K562 (cell line): ENCODE measurements around the gene BCAS3. TPM values are rescaled to one million over a fixed set of nuclear protein-coding genes. Genes with fewer than 3 reads are reported as not detected.

Source experiments
- ATAC-seq: fragments of 200-7000 bp; cut with Tn5 transposase; 3 replicates; pipeline ENCODE4 v1.9.1; 2020; ENCODE audit warnings: moderate library complexity
- BruUV-seq: library from RNA; stranded (reverse); fragments of 400-500 nt; replicated peaks from 2 replicates; lab custom pipeline; 2021; lab: Mats Ljungman, UMichigan
- CTCF ChIA-PET: fragments of 300-600 bp; formaldehyde crosslinking; extraction: SDS; loops from one replicate; lab custom pipeline; 2021; ENCODE audit warnings: low intra/inter-chr PET ratio; lab: Yijun Ruan, JAX
- POLR2A ChIA-PET: fragments of 300-600, 350-650 bp; sonication (Branson Sonifier 250); formaldehyde crosslinking; extraction: SDS; loops from one replicate; lab custom pipeline; 2021; ENCODE audit warnings: antibody characterized with exemption, inconsistent platforms; lab: Yijun Ruan, JAX
- DNase-seq, 4 experiments: peaks; one replicate each; pipeline versions ENCODE4 v3.0.0 to v3.0.0-alpha.2; 2011 to 2018; ENCODE audit warnings: low spot score in 3 of 4, mixed read lengths in 3 of 4; ENCODE audit errors: extremely low read depth in 1 of 4
- FAIRE-seq: peaks from 2 replicates; lab custom pipeline; 2011; peaks lifted over from hg19 to GRCh38; lab: Jason Lieb, UNC
- H2AFZ ChIP-seq: 2 replicates; pipeline ENCODE4 v1.6.0; 2011; ENCODE audit warnings: low read depth, low read length, control low read depth, inconsistent platforms
- H3K27ac ChIP-seq: fragments of 200-600 bp; 3 replicates; pipeline ENCODE4 v1.8.0; 2011; ENCODE audit warnings: low read depth, mild to moderate bottlenecking, control low read depth, inconsistent platforms, low read length, moderate library complexity, mixed read lengths; ENCODE audit errors: extremely low read depth
- H3K27me3 ChIP-seq, 2 experiments: fragments of 300-600 bp in 1 of 2; 2 replicates in 1 of 2; 3 replicates in 1 of 2; pipeline versions ENCODE4 v1.6.0 to v1.8.0; 2011; ENCODE audit warnings: inconsistent platforms in 2 of 2, low read length in 2 of 2, mild to moderate bottlenecking in 1 of 2, mixed read lengths in 1 of 2, moderate library complexity in 1 of 2; ENCODE audit not compliant: control insufficient read depth in 2 of 2, insufficient read depth in 2 of 2
- H3K36me3 ChIP-seq: fragments of 300-600 bp; 3 replicates; pipeline ENCODE4 v1.8.0; 2011; ENCODE audit warnings: mild to moderate bottlenecking, low read length, inconsistent platforms; ENCODE audit not compliant: control insufficient read depth, insufficient read depth
- H3K4me1 ChIP-seq, 2 experiments: fragments of 200-600 bp in 1 of 2; replicated peaks in 1 of 2; 2 replicates in 1 of 2; 3 replicates in 1 of 2; pipeline versions ENCODE4 v1.5.1 to v1.8.0; 2011; ENCODE audit warnings: inconsistent platforms in 2 of 2, low read length in 2 of 2, mild to moderate bottlenecking in 1 of 2, mixed read lengths in 1 of 2, moderate library complexity in 1 of 2; ENCODE audit not compliant: control insufficient read depth in 2 of 2, insufficient read depth in 2 of 2
- H3K4me2 ChIP-seq: 2 replicates; pipeline ENCODE4 v1.6.1; 2011; ENCODE audit warnings: low read length, control low read depth, inconsistent platforms, mixed read lengths; ENCODE audit not compliant: insufficient read depth
- H3K4me3 ChIP-seq: fragments of 200-600 bp; sonication (generic), shearing (Covaris generic); 2 replicates; pipeline ENCODE4 v1.5.1; 2016; ENCODE audit warnings: control low read depth, inconsistent platforms
- H3K79me2 ChIP-seq: fragments of 200-600 bp; 3 replicates; pipeline ENCODE4 v1.8.0; 2011; ENCODE audit warnings: low read length, inconsistent platforms; ENCODE audit not compliant: control insufficient read depth, insufficient read depth
- H3K9ac ChIP-seq, 2 experiments: 2 replicates each; pipeline versions ENCODE4 v1.6.0 to v1.6.1; 2011; ENCODE audit warnings: low read depth in 2 of 2, low read length in 2 of 2, control low read depth in 1 of 2, inconsistent platforms in 1 of 2, mild to moderate bottlenecking in 1 of 2, mixed read lengths in 1 of 2; ENCODE audit not compliant: insufficient read depth in 1 of 2
- H3K9me1 ChIP-seq: one replicate; pipeline ENCODE4 v1.6.0; 2011; ENCODE audit warnings: inconsistent platforms, mild to moderate bottlenecking, low read length, moderate library complexity; ENCODE audit not compliant: control insufficient read depth, insufficient read depth
- H3K9me3 ChIP-seq: replicated peaks from 2 replicates; pipeline ENCODE4 v1.5.1; 2011; ENCODE audit warnings: low read depth, low read length, inconsistent platforms; ENCODE audit not compliant: control insufficient read depth, insufficient read depth
- H4K20me1 ChIP-seq: replicated peaks from 2 replicates; pipeline ENCODE4 v1.6.1; 2011; ENCODE audit warnings: low read length, inconsistent platforms, mixed read lengths; ENCODE audit not compliant: control insufficient read depth, insufficient read depth
- CHD2 ChIP-seq: IDR thresholded peaks from 2 replicates; pipeline ENCODE4 v1.6.1; 2011; ENCODE audit warnings: low read depth, low read length
- JUNB ChIP-seq: fragments of 450-650 bp; formaldehyde crosslinking; conservative IDR thresholded peaks from 2 replicates; pipeline ENCODE4 v1.4.0; 2020; ENCODE audit warnings: mild to moderate bottlenecking
- LCOR ChIP-seq: sonication (generic); formaldehyde crosslinking; IDR thresholded peaks from 2 replicates; pipeline ENCODE4 v1.8.0; 2022; ENCODE audit warnings: mild to moderate bottlenecking, missing genetic modification reagents
- MBD1 ChIP-seq: fragments of 250-450 bp; sonication (Bioruptor Pico); IDR thresholded peaks from 2 replicates; pipeline ENCODE4 v1.8.0; 2022; ENCODE audit warnings: inconsistent platforms
- SAFB ChIP-seq: fragments of 200-400 bp; formaldehyde crosslinking; IDR thresholded peaks from 2 replicates; pipeline ENCODE4 v1.6.1; 2017; ENCODE audit warnings: low read depth, low read length, borderline replicate concordance
- SRSF7 ChIP-seq: fragments of 200-400 bp; formaldehyde crosslinking; optimal IDR thresholded peaks from 2 replicates; pipeline ENCODE3; 2017; ENCODE audit warnings: mild to moderate bottlenecking, low read depth, low read length
- ZKSCAN3 ChIP-seq: fragments of 250-450 bp; sonication (Bioruptor Pico); IDR thresholded peaks from 2 replicates; pipeline ENCODE4 v1.4.0; 2020
- ZNF12 ChIP-seq: sonication (generic); formaldehyde crosslinking; IDR thresholded peaks from 2 replicates; pipeline ENCODE4 v1.4.0; 2020; ENCODE audit warnings: mild to moderate bottlenecking, missing genetic modification reagents
- ZNF143 ChIP-seq: sonication (generic); formaldehyde crosslinking; IDR thresholded peaks from 2 replicates; pipeline ENCODE4 v1.9.0; 2022; ENCODE audit warnings: mild to moderate bottlenecking, missing genetic modification reagents
- ZNF398 ChIP-seq: fragments of 250-450 bp; sonication (Bioruptor Pico); IDR thresholded peaks from 2 replicates; pipeline ENCODE4 v1.8.0; 2021; ENCODE audit warnings: moderate library complexity, mild to moderate bottlenecking, inconsistent platforms
- ZNF785 ChIP-seq: fragments of 250-450 bp; sonication (Bioruptor Pico); IDR thresholded peaks from 2 replicates; pipeline ENCODE4 v1.4.0; 2020; ENCODE audit warnings: mild to moderate bottlenecking
- ZNF830 ChIP-seq: fragments of 250-450 bp; sonication (Bioruptor Pico); IDR thresholded peaks from 2 replicates; pipeline ENCODE4 v1.5.0; 2021; ENCODE audit warnings: mild to moderate bottlenecking
- WGBS: fragments of 100-300 bp; shearing (Covaris generic); methylation state at CpG from one replicate; pipeline ENCODE4 v1.1.6; 2016; ENCODE audit warnings: low coverage, mixed read lengths; ENCODE audit not compliant: insufficient coverage; ENCODE audit errors: missing lambda C conversion rate; 5-methylcytosine and 5-hydroxymethylcytosine counted together
- in situ Hi-C: fragments of 300-500 bp; cut with MboI; formaldehyde crosslinking; loops from 4 replicates; pipeline ENCODE4 v1.15.0; 2018; ENCODE audit warnings: inconsistent platforms, mixed read lengths
- intact Hi-C: fragments of 100-400 bp; cut with micrococcal nuclease; formaldehyde crosslinking; loops from 2 replicates; pipeline ENCODE4 v1.14.2; 2022
- polyA plus RNA-seq, 8 experiments: library from polyadenylated mRNA; depleted of rRNA in 4 of 8; stranded (reverse) in 5 of 8; unstranded in 3 of 8; fragments of >200 nt; fragmentation: Nextera tagmentation in 2 of 8; fragmentation: Illumina TruSeq in 1 of 8; extraction: Ambion mirVana in 2 of 8; extraction: Trizol in 1 of 8; gene quantifications; 2 replicates each; pipeline versions ENCODE4 v1.2.1 to v1.2.3, GENCODE V29; 2011 to 2014; ENCODE audit warnings: inconsistent platforms in 1 of 8, missing spikeins in 1 of 8
- total RNA-seq, 7 experiments: library from RNA; depleted of rRNA in 6 of 7; stranded (reverse); fragments of >200 nt in 6 of 7; fragmentation: Illumina TruSeq in 2 of 7; extraction: Trizol in 2 of 7; gene quantifications; 2 replicates each; pipeline versions ENCODE4 v1.2.1 to v1.2.3, GENCODE V29; 2011 to 2021; ENCODE audit warnings: low replicate concordance in 1 of 7

Gene BCAS3
- total and polyA plus RNA-seq, 9 of the 15 experiments (the other 6 are each of a cell fraction or from before 2014, with no cell fraction given): 1.9 to 5.5 (median 3.5) TPM

GRCh38 chr17:61160789-61161445 is 483.3 kb downstream of the BCAS3 start (continued):
- TF ChIP-seq ZNF398: no peak
- no peak for TF ChIP-seq JUNB
- TF ChIP-seq ZKSCAN3: no peak

GRCh38 chr17:61161615-61162134 is 484.0 kb downstream of the BCAS3 start:
- H3K9me1 ChIP-seq: no peaks in the 10 kb centered on the region
- no peaks in the 10 kb centered on the region for H3K27me3 ChIP-seq
- no peak; the same call in 2 of the 3 replicates for ATAC-seq
- H2AFZ ChIP-seq: no peak overlapping the region
- TF ChIP-seq ZNF830 (CRISPR knock-in tag): no peak
- TF ChIP-seq SRSF7: no peak
- no peak for TF ChIP-seq MBD1 (CRISPR knock-in tag)
- no peak for TF ChIP-seq SAFB
- TF ChIP-seq LCOR (CRISPR knock-in tag): no peak
- TF ChIP-seq ZNF143 (CRISPR knock-in tag): no peak
- TF ChIP-seq ZNF785: no peak
- TF ChIP-seq CHD2: no peak
- no peak for TF ChIP-seq ZNF12
- CTCF ChIA-PET: no interaction called here
- POLR2A ChIA-PET: interaction anchor here (0.6 kb wide), 1 partner anchor 59 kb away, joined by 3 read pairs; no protein-coding TSS in a partner anchor
- peaks cover 3% of the 10 kb centered on the region; the same call in 1 of the 2 replicates for H3K9me3 ChIP-seq
- in situ Hi-C loops: no loop called here
- no peak overlapping the region for H3K4me2 ChIP-seq
- H3K36me3 ChIP-seq: no peaks in the 10 kb centered on the region
- no peaks in the 10 kb centered on the region for H3K79me2 ChIP-seq
- BruUV-seq: no TSS peak
- H4K20me1 ChIP-seq: no peaks in the 10 kb centered on the region
- intact Hi-C loops: no loop called here
- FAIRE-seq: no peak
- no peaks in the 10 kb centered on the region; a peak in 1 of 5 replicates for H3K4me1 ChIP-seq
- no peak for DNase-seq
- no peak overlapping the region for H3K4me3 ChIP-seq
- H3K27ac ChIP-seq: no peak overlapping the region
- no peak overlapping the region for H3K9ac ChIP-seq
- 5% methylated on average over 9 of the region's 9 CpGs for WGBS
